AG09319 (cell line): ENCODE results near the gene ADI1.
A peak's percentile ranks its signal among the peaks of the same experiment; 100 is the strongest.

Source experiments
- DNase-seq: peaks from one replicate; pipeline ENCODE4 v3.0.0-alpha.2; 2010; ENCODE audit warnings: low read depth; ENCODE audit errors: extremely low read depth
- TF ChIP-seq, protein P1 (sequence below): IDR thresholded peaks from 2 replicates; pipeline ENCODE4 v1.5.1; 2011; ENCODE audit warnings: low read depth, mild to moderate bottlenecking, inconsistent platforms, low read length, moderate library complexity

Gene ADI1, protein sequence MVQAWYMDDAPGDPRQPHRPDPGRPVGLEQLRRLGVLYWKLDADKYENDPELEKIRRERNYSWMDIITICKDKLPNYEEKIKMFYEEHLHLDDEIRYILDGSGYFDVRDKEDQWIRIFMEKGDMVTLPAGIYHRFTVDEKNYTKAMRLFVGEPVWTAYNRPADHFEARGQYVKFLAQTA

DNA sequence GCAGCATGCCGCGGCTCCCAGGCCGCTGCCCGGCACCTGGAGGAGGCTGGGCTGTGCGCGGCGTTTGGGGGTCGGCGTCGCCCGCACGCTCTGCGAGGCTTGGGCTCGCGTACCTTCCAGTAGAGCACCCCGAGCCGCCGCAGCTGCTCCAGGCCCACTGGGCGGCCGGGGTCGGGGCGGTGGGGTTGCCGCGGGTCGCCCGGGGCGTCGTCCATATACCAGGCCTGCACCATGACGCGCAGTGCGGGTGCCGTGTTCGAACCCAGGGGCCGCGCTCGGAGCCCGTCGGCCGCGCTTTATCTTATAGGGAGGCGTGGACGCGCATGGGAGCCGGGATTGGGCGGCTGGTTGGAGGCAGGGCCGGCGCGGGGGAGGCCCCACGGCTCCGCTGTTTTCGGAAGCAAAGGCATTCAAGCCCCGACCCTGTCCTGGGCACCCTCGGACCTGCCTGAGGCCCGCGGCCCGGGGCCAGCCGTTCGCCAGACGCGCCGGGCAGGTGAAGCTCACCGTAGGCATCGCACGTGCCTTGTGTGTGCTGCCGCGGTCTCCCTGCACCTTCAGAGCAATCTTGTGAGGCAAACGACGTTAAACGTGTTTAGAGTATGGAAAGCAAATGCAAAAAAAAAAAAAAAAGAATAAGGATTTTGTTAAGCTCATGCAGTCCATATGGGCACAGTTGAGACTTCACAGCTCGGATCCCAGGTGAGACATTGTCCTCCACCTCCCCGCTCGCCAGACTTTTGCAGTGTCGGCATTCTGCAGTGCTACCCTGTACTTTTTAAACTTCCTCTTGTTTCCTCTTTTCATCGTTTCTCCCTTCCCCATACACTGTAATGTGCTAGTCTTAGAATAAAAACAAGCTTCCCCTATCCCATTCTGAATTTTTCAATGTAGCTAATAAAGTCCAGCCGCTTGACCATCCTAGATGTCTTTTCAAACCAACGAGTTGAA, at the start of gene ADI1:
Gene ADI1, minus strand, starts transcription at position 277 of the 951 bp plus-strand sequence. Its CDS starts 44 bp downstream, at position 233.
- DNase-seq, result peak; percentile 23

DNA sequence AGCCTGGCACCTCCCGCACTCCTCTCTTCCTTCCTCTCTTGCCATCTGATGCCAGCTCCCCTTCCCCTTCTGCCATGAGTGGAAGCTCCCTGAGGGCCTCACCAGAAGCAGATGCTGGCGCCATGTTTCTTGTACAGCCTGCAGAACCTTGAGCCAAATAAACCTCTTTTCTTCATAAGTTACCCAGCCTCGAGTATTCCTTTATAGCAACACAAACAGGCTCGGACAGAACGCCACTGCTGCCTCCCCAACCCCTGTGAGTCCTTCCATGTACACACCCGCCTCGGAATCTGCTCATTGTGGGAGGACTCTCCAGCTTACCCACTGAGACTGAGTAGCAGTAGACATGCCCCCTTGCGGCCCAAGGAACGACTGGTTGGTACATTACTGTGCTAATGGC, 47.5 kb upstream of the ADI1 start:
- DNase-seq, result no peak
- TF ChIP-seq, protein P1, sequence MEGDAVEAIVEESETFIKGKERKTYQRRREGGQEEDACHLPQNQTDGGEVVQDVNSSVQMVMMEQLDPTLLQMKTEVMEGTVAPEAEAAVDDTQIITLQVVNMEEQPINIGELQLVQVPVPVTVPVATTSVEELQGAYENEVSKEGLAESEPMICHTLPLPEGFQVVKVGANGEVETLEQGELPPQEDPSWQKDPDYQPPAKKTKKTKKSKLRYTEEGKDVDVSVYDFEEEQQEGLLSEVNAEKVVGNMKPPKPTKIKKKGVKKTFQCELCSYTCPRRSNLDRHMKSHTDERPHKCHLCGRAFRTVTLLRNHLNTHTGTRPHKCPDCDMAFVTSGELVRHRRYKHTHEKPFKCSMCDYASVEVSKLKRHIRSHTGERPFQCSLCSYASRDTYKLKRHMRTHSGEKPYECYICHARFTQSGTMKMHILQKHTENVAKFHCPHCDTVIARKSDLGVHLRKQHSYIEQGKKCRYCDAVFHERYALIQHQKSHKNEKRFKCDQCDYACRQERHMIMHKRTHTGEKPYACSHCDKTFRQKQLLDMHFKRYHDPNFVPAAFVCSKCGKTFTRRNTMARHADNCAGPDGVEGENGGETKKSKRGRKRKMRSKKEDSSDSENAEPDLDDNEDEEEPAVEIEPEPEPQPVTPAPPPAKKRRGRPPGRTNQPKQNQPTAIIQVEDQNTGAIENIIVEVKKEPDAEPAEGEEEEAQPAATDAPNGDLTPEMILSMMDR, result no peak

More for the DNA sequence above, at the start of gene ADI1:
- TF ChIP-seq, protein P1, result no peak

DNA sequence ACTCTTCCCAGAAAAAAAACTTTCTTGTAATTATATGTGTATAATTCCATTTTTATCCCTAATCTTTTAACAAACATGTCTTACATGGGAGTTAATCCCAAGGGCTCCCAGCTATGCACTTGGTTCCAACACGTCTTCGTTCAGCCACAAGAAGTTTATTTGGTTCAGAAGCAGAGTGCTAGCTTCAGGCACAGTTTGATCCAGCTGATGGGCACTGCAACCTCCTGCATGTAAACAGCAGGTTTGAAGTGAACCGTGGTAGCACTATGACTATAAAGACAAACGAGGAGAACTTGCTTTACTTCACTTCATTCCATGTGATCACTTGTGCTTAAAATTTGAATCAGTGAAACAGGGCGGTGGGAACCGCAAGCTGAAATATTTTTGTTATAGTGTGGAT, 45.8 kb upstream of the ADI1 start:
- TF ChIP-seq, protein P1, result no peak
- DNase-seq, result no peak

DNA sequence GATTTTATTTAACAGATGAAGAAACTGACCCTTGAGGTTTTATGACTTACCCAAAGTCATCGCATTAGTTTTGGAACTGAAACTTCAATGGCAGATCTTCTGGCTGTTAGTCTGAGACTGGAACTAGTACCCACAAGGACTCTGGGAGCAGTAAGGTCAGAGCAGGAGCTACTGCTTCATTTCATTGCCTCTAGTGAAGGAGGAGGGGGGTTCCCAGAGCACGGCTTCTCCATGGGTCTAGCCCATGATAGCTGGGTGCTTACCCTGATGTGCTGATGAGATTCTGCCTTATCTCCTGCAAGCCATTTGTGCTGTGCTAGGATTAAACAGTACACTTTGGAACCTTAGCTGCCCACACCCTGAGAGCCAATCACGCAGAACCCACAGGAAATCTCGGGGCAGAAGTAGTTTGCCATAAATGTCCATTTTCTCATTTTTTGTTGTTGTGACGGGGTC, 44.2 kb upstream of the ADI1 start:
- TF ChIP-seq, protein P1, result no peak
- DNase-seq, result no peak

DNA sequence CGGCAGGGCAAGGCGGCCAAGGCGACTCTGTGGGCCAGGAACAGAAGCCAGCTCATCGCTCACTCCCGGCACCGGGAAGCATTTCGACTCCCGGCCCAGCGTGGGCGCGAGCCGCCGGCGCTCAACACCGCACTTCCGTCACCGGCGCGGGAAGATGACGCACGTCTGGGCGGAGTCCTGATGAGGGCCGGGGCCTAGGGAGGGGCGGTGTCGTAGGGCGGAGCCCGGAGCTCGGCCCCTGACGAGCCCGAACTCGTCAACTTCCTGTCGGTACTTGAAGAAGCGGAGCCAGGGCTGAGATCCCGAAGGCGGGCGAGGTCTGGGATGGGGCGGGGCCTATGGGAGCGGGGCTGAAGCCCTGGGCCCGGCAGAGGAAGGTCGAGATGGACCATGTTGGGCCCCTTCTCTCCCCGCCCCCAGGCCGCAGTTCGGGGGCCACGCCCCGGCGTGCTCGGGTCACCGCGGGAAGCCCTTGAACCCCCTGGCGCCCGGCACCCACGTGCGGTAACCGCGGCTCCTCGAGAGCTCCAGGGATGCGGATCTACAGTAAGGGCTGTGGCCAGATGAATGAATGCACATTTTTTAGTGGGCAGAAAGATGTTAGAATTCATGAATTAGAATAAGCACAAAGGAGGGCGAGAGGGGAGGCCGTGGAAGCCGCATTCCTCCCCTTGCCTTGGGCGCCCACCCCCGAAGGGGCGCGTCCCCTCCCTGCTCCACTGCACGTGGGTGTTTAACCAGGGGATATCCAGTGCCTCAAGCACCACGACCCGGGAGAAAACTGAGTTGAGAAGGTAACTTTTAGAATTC, 39.1 kb upstream of the ADI1 start, which contains the start of gene RNASEH1:
Gene RNASEH1, minus strand, starts transcription at position 129 of the 810 bp plus-strand sequence. Its CDS starts 73 bp downstream, at position 56.
- TF ChIP-seq, protein P1, result no peak
- DNase-seq, result peak; percentile 96

DNA sequence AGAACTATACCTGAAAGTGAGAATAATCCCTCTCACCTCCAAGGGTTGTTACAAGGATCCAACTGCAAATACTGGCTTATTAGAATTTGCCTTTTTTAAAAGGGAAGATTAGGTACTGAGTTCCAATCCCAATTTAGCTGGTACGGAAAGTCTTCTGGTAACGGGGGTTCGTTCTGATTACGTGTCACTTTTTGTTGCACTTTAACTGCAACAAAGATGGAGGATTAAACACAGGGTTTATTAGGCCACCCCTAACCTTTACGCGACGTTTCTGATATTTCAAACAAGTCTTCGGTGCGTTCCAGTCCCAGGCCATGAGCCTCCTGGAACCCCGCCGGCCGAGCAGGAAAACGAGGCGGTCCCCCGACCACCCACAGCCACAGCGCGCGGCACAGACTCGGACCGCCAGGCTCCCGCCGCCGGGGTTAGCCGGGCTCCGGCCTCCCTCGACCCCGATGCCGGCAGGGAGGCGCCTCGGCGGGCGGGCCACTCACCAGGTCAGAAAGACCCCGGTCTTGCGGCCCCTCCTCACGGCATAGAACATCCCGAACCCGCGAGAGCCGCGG, 38.4 kb upstream of the ADI1 start:
- DNase-seq, result no peak
- TF ChIP-seq, protein P1, result no peak
